Fibroblast of the aortic adventitia (primary cell): ENCODE measurements around the gene SPATA2. TPM values are rescaled to one million over a fixed set of nuclear protein-coding genes. Genes with fewer than 3 reads are reported as not detected.
A peak's percentile ranks its signal among the peaks of the same experiment; 100 is the strongest.

ENCODE experiments used
- DNase-seq: peaks from one replicate; pipeline ENCODE4 v3.0.0-alpha.2; 2010; ENCODE audit warnings: low read depth
- H3K4me3 ChIP-seq: 2 replicates; pipeline ENCODE4 v1.5.1; 2011; ENCODE audit warnings: low read depth, mild to moderate bottlenecking, control low read depth, low read length, moderate library complexity
- total RNA-seq: library from RNA; depleted of rRNA; stranded (reverse); fragments of >200 nt; gene quantifications from 2 replicates; pipeline ENCODE4 v1.2.3, GENCODE V29; 2012; ENCODE audit warnings: low replicate concordance
- TF ChIP-seq, protein P1 (sequence below): IDR thresholded peaks from 2 replicates; pipeline ENCODE4 v1.5.1; 2011; ENCODE audit warnings: mild to moderate bottlenecking, low read length, control low read depth, inconsistent platforms; ENCODE audit not compliant: insufficient read depth

SPATA2 gene
- total RNA-seq, 1 donor = 3.4 TPM

DNA sequence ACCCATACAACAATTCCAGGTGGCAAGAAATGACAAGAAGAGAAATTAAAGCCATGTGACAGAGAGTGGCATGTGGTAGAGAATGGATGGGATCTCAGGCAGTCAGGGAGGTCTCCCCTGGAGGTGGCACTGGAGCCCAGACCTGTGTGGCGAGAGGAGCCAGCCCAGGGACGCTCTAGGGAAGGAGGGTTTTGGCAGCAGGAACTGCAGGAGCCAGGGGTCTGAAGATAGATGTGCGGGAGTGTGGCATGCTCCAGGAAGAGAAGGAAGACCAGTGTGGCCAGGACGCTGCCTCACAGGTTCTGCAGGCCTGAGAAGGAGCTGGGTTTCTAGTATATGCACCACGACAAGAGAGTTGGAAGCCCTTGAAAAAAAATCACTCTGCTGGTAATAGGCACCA is 45.1 kb downstream of the SPATA2 start:
- no peak for DNase-seq
- no peak overlapping the region for H3K4me3 ChIP-seq
- TF ChIP-seq, protein P1, sequence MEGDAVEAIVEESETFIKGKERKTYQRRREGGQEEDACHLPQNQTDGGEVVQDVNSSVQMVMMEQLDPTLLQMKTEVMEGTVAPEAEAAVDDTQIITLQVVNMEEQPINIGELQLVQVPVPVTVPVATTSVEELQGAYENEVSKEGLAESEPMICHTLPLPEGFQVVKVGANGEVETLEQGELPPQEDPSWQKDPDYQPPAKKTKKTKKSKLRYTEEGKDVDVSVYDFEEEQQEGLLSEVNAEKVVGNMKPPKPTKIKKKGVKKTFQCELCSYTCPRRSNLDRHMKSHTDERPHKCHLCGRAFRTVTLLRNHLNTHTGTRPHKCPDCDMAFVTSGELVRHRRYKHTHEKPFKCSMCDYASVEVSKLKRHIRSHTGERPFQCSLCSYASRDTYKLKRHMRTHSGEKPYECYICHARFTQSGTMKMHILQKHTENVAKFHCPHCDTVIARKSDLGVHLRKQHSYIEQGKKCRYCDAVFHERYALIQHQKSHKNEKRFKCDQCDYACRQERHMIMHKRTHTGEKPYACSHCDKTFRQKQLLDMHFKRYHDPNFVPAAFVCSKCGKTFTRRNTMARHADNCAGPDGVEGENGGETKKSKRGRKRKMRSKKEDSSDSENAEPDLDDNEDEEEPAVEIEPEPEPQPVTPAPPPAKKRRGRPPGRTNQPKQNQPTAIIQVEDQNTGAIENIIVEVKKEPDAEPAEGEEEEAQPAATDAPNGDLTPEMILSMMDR = no peak

DNA sequence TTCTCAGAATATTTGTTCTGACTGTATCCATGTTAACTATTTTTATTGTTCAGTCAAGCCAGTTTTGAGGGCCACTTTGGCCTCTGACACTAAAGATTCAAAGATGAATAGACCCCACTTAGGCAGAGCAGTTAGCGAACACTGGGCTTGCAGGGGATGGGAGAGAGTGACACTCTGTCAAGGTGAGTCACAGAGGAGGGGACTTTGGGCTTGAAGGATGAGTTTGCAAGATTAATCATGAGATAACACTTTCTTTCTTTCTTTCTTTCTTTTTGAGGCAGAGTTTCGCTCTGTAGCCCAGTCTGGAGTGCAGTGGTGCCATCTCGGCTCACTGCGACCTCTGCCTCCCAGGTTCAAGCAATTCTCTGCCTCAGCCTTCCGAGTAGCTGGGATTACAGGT is 46.4 kb downstream of the SPATA2 start:
- DNase-seq = no peak
- TF ChIP-seq, protein P1 = no peak
- H3K4me3 ChIP-seq = no peak overlapping the region

DNA sequence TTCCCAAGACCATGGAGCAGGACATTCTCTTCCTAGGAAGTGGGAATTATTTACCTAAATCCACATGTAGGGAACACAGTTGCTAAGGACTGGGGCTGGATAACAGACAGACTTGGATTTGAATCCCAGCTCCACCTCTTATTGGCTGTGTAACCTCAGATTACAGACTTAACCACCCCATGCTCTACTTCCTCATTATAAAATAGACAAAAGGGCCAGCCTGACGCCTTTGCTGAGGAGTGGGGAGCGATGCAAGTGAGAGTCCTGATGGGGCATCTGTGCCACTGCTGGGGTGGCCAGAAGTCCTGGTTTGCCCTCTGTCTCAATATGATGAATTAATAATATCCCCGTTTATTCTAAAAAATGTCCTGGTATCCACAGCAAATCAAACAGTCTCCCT is 46.8 kb downstream of the SPATA2 start:
- no peak overlapping the region for H3K4me3 ChIP-seq
- no peak for DNase-seq
- TF ChIP-seq, protein P1 = no peak

DNA sequence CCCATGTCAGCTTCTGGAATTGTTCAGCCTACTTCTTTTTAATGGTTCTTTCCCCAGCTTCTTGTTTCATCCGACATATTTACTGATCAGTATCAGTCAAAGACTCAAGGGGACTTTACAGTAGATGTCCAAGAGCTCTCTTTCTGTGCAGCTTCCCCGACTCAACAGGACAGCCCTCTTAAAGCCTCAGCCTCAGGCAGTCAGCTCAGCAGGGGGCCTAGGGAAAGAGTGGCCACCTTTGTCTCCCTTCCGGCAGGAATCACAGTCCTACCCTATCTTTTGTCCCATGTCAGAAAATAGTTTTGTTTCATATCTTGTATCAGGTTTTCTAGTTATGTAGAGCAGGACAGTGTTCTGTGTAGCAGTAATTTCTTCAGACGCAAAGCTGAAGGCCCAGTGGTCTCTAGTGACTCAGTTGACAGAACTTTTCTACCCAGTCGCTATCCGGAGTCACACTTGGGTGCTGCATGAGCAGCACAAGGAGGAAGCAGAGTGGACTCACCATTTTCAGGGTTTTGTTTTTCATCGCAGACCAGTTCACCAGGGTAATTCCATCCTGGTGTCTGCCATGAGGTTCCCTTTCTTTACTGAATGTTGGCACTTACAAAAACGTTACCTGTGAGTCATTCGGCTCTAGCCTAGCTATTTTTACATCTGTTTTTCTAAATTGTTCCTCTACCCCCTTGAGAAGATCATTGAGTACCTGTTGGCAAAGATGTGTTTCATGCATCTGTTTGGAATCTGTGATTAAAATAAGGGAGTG is 47.7 kb downstream of the SPATA2 start:
- no peak overlapping the region for H3K4me3 ChIP-seq
- TF ChIP-seq, protein P1 = no peak

DNA sequence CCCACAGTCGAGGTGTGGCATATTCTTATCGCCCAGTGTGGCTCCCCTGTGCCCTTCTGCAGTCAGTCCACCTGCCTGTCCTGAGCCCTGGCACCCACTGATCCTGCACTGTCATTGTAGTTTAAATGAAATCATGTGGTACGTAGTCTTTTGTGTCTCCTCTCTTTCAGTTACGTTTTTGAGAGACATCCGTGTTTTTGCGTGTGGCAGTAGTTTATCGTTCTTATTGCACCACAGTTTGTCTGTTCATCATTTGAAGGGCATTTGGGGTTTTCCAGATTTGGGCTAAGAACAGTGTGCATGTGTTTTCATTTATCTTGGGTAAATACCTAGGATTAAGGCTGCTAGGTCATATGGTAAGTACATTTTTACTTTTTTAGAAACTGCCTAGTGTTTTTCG is 49.3 kb downstream of the SPATA2 start:
- TF ChIP-seq, protein P1 = no peak
- no peak overlapping the region for H3K4me3 ChIP-seq
- DNase-seq = peak; percentile 89

More for the DNA sequence above, 47.7 kb downstream of the SPATA2 start:
- DNase-seq = no peak

DNA sequence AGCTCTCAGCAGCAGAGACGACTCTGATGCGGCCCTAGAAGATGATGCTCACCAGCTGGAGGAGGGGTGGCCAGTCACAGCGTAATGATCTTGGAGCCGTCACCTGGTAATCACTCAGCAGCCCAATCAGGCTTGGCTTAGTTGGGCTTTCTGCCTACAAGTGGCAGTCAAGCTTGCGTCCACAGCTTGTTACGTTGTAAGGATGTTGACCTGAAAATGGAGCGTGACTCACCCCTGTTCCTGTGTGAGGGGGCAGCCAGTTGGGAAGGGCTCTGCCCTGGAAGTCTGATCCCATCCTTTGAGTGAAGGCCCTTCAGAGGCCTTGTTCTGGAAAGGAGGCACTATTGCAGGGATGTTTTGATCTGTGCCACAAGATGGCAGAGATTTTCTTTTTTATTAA is 49.8 kb downstream of the SPATA2 start:
- peak; percentile 55 for DNase-seq
- TF ChIP-seq, protein P1 = no peak
- H3K4me3 ChIP-seq = no peak overlapping the region

DNA sequence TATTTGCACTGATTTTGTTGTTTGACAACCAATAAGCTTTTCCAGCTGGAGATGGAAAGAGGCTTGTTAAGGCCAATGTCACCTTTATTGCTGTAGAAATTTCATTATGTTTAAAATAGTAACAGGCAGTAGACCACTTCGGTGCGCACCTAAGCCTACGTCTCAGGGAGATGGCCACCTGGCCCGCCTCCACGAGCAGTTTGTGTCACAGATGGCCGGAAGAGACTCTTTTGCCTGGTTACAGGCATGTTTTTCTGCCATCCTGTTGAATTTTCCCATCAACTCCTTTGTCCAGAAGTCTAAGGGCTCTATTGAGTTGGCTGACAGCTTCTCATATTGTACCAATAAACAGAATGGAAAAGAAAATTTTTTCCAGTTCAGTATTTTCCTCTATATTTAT is 51.7 kb downstream of the SPATA2 start:
- H3K4me3 ChIP-seq = no peak overlapping the region
- TF ChIP-seq, protein P1 = no peak
- DNase-seq = no peak
